ENCODE data around the gene ANKS1B.

The ANKS1B gene

GRCh38 chr12:98741556-98742265 lies 1243.0 kb downstream of the ANKS1B start:
- no peak for DNase-seq (ENCODE audit: low read depth in 2 of 2, low spot score in 1 of 2)

DNA sequence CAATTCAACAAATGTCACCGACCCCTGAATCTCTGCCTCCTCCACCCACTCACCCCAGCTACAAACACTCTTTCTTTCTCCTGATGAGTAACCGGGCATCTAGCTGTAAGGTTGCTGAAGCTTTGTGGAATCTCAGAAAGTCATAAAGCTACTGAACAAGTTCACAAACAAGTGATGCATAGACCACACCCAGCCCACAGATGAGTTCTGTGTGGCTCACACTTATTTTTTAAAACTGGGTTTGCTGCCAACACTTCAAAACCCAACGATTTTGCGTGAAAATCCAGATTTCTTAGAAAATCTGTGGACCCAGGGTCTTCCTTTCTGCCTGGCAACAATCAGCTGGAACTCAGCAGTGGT lies 1243.6 kb downstream of the ANKS1B start:
- DNase-seq (ENCODE audit: low read depth in 2 of 2, low spot score in 1 of 2) = no peak

DNA sequence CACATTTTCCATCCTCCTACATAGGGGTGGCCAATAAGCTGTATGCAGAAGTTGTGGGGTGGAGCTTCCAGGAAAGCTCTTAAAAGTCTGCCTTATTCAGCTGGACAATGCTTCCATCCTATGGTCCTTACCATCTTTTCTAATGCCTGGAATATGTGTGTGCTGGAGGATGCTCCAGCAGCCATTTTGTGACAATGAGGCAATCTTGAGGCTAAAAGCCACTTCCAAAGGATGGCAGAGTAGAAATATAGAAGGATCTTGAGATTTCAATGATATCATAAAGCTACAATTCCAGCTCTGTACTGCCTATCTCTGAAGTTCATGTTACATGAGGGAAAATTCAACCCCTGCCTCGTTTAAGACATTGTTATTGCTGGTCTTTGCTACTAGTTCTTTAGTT lies 1244.0 kb downstream of the ANKS1B start:
- DNase-seq (ENCODE audit: low read depth in 2 of 2, low spot score in 1 of 2) = no peak

GRCh38 chr12:98738539-98738938 lies 1246.2 kb downstream of the ANKS1B start:
- DNase-seq (ENCODE audit: low read depth in 2 of 2, low spot score in 1 of 2) = no peak

- DNase-seq (ENCODE audit: low read depth in 2 of 2, low spot score in 1 of 2) = no peak
Measured at GRCh38 chr12:98738002-98738401, 1246.7 kb downstream of the ANKS1B start.

DNA sequence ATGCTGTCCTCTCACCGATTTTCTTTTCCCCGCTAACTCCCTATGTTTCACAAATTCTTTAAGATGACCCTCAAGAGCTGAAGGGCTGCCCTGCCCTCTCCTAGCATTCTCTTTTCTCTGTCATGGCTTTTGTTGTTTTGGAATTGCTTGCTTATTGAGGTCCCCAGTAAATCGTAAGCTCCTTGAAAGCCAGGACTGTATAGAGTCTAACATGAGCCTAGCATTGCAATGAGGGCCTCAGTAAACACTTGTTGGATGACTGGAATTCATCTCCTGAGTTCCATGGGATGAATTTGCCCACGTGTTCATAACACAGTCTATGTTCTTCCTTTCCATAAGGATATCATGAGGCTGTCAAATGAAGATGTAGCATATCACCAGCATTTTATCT lies 1247.4 kb downstream of the ANKS1B start:
- DNase-seq (ENCODE audit: low read depth in 2 of 2, low spot score in 1 of 2) = no peak

DNA sequence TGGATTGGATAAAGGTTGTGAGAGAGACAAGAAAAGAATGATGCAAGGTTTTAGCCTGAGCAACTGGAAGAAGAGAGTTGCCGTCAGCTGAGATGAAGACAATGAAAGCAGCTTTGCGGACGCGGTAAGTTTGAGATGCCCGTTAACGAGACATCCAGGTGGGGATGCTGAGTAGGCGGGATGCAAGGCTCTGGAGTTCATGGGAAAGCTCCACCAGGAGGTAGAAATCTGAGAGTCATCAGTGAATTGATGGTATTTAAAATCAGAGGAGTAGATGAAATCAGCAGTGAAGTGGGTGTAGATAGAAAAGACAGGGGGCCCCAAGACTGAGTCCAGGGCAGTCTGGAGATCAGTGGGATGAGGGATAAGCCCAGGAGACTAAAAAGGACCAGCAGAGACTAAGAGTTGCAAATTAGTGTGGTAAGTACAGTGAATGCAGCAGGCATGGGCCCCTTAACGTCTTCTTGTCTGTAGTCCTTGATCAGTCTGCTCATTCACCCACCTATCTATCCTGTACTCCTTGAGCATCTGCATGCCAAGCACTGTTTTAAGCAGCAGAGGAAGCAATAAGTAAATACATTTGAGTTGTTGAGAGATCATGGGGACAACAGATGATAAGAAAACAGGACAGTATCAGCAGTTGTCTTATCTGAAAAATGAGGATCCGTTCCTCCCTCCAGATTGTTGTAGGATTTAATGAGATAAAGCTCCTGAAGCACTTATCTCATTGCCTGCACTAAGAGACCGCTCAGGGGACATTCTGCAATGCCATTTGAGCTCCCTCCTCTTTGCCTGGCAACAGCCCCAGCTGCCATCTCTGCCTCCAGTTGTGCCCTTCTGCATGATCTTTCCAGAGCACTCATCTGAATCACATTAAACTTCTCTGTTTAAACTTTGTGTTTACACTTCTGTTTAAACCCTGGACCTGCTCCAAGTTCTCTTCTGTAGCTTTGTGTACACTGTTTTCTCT lies 1248.1 kb downstream of the ANKS1B start:
- no peak for DNase-seq (ENCODE audit: low read depth in 2 of 2, low spot score in 1 of 2)

GRCh38 chr12:98735821-98736220 lies 1248.9 kb downstream of the ANKS1B start:
- no peak for DNase-seq (ENCODE audit: low read depth in 2 of 2, low spot score in 1 of 2)

GRCh38 chr12:98733667-98734350 lies 1250.9 kb downstream of the ANKS1B start:
- DNase-seq (ENCODE audit: low read depth in 2 of 2, low spot score in 1 of 2) = no peak

- DNase-seq (ENCODE audit: low read depth in 2 of 2, low spot score in 1 of 2) = no peak
Measured at GRCh38 chr12:98730412-98730811, 1254.3 kb downstream of the ANKS1B start.

GRCh38 chr12:98727196-98727595 lies 1257.5 kb downstream of the ANKS1B start:
- DNase-seq (ENCODE audit: low read depth in 2 of 2, low spot score in 1 of 2) = no peak

DNA sequence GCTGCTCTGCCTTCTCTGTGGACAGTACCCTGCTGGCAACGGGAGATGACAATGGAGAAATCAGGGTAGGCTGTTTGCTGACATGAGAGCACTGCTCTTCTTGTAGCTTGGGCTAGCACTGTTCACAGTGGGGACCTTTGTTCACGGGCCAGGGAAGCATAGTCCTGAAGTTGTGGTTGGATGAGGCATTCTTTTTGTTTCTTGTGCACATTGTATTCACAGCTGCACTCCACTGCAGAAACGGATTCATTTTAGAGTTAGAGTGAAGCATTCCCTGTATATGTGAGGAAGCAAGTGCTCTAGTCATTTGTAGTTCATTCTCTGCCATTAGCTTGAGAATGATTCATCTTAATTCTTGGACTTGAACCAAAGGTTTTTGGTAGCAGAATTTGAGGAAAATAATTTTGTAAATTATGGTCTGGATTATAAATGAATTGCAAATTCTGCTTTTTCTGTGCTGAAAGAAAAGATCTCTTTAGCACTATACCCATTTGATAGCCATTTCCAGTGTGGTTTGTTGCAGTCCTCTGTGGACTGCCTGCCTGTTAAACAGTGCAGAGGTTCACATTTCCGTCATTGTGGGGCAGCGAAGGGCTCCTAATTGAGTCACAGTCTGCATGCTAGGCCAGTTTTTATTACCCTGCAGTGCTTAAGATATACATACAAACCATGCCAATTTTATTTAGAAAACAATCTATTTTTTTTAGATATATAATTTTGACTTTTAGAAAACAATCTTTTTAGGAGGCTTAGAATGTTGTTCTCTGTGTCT lies 1259.1 kb downstream of the ANKS1B start:
- no peak for DNase-seq (ENCODE audit: low read depth in 2 of 2, low spot score in 1 of 2)

- no peak for DNase-seq (ENCODE audit: low read depth in 2 of 2, low spot score in 1 of 2)
Measured at GRCh38 chr12:98724384-98725155, 1260.2 kb downstream of the ANKS1B start.

- DNase-seq (ENCODE audit: low read depth in 2 of 2, low spot score in 1 of 2) = no peak
Measured at GRCh38 chr12:98721204-98721702, 1263.5 kb downstream of the ANKS1B start.

DNA sequence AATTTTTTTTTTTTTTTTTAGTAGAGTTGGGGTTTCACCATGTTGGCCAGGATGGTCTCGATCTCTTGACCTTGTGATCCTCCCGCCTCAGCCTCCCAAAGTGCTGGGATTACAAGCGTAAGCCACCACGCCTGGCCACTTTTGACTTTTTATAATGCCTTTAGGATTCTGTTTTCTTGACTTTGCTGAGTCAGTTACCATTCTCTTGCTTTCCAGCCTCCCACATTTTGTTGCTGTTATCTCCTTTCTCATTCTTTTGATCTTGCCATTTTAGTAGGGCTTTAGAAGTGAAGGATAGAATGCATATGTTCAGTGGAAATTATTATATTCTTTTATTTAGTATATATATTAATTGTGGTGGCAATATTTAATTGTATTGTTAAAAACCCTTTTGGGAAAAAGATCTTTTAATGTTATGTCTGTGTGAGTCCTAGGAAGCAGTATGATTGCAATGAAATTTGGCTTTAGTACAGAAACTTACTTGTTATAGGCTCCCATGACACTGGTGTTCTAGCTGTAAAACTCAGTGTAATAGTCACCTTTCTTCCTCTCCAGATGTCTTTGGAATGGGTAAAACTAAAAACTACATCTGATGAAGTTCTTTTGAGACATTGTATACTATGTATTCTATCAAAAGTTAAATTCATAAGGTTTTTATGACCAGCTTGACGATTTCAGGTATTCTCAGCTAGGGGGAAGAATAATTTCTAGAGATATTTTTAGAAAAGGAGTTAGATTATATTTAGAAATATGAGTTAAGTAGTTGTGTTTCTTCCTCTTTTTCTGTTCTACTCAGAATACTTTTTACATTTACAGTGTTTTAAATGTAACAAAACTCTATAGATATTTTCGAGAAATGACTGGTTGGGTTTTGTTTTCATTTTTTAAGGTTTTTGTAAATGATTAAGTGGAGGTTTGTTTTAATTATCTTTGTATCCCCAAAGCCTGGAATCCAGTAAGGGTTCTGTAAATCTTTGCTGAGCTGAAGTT lies 1264.9 kb downstream of the ANKS1B start:
- DNase-seq (ENCODE audit: low read depth in 2 of 2, low spot score in 1 of 2) = no peak

DNA sequence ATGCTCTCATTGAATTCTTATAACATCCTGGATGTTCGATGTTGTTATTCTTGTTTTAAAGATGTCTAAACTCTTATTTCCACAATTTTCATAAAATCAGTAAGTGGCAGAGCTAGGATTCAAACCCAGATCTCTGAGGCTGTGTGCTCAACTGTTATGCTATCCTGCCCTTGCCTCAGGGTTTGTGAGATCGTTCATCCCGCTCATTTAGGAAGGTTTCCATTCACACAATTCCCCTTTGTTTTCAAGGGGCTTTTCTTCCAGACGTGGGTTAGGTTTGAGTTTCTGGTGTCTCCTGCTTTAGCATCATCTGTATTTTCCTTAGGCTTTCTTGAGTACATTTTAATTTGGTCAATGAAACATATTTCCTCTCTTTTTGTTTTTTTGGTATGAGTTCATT lies 1270.3 kb downstream of the ANKS1B start:
- DNase-seq (ENCODE audit: low read depth in 2 of 2, low spot score in 1 of 2) = no peak

DNA sequence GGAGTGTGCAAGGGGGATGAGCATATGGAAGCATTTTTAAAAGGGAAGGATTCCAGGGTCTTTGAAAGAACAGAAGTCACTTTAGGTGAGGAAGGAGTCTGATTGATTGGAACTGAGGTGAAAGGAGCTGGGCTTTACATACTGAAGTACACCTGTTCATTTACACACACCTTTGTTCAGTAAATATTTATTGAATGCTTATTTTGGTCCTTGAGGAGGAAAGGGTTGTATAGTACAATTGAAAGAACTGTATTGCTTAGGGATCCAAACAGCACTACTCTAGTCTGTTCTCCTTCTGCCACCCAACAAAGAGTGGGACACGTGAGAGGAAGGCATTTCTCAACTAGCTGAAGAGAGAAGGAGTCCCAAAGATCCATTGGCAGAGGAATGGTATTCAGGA lies 1275.7 kb downstream of the ANKS1B start:
- no peak for DNase-seq (ENCODE audit: low read depth in 2 of 2, low spot score in 1 of 2)

- DNase-seq (ENCODE audit: low read depth in 2 of 2, low spot score in 1 of 2) = no peak
Measured at GRCh38 chr12:98701166-98701565, 1283.6 kb downstream of the ANKS1B start.

DNA sequence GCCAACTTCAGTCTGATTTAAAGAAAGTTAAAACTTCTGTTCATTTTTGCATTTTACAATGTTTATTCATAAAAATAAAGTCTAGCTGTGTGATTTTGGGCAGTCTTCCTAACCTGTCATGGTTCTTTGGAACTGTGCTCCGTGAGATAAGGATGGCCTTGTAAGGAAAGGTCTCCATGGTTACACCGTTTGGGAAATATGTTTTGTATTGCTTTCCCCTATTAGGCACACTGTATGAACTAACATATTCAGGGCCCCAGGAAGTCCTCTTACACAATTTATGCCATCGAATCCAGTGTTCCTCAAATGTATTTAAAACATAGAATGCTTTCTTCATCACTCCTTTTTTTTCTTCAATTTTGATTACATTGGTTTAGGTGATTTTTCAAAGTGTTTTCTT lies 1285.2 kb downstream of the ANKS1B start:
- DNase-seq (ENCODE audit: low read depth in 2 of 2, low spot score in 1 of 2) = no peak
